ENCODE results near the gene ANKRD44.

- TF ChIP-seq NR3C1 (IDR thresholded peaks at IDR 0.05): no peak
- TF ChIP-seq CBX8 (IDR thresholded peaks at IDR 0.05): no peak
- no peak for TF ChIP-seq CTCF (IDR thresholded peaks at IDR 0.05)
- TF ChIP-seq, protein P1, sequence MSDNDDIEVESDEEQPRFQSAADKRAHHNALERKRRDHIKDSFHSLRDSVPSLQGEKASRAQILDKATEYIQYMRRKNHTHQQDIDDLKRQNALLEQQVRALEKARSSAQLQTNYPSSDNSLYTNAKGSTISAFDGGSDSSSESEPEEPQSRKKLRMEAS (IDR thresholded peaks at IDR 0.05): no peak
- TF ChIP-seq RAD21 (conservative IDR thresholded peaks at IDR 0.05 in 1 of 2, IDR thresholded peaks at IDR 0.05 in 1 of 2): no peak
Observed at GRCh38 chr2:196956069-196956468, 354.5 kb downstream of the ANKRD44 start.

Data from A549 (cell line).